HG03469 (cell line): ENCODE results near the gene POU6F1.

Source experiments
- ATAC-seq: cut with Tn5 transposase; IDR thresholded peaks from one replicate; pipeline ENCODE4 v1.9.1; 2021; ENCODE audit warnings: mild to moderate bottlenecking, moderate library complexity, moderate number of reproducible peaks; ENCODE audit not compliant: unreplicated experiment

The POU6F1 gene

DNA sequence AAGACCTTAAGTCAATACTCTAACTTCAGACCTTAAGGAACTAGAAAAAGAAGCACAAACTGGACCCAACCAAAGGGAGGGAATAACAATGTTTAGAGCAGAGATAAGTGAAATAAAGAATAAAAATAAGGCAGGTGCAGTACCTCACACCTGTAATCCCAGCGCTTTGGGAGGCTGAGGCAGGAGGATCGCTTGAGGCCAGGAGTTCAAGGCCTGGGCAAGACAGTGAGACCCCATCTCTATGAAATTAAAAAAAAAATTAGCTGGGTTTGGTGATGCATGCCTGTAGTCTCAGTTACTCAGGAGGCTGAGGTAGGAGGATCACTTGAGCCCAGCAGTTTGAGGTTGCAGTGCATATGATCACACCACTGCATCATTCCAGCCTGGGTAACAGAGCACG lies 54.1 kb downstream of the POU6F1 start:
- no peak for ATAC-seq

DNA sequence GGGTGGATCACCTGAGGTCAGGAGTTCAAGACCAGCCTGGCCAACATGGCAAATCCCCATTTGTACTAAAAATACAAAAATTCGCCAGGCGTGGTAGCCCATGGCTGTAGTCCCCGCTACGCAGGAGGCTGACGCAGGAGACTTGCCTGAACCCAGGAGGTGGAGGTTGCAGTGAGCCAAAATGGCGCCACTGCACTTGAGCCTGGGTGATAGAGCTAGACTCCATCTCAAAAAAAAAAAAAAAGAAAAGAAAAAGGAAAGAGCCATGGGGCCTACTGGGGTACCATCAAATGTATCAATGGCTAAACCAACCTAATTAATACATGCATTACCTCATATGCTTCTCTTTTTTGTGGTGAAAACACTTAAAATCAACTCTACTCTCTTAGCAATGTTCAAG lies 55.6 kb downstream of the POU6F1 start:
- ATAC-seq = no peak

DNA sequence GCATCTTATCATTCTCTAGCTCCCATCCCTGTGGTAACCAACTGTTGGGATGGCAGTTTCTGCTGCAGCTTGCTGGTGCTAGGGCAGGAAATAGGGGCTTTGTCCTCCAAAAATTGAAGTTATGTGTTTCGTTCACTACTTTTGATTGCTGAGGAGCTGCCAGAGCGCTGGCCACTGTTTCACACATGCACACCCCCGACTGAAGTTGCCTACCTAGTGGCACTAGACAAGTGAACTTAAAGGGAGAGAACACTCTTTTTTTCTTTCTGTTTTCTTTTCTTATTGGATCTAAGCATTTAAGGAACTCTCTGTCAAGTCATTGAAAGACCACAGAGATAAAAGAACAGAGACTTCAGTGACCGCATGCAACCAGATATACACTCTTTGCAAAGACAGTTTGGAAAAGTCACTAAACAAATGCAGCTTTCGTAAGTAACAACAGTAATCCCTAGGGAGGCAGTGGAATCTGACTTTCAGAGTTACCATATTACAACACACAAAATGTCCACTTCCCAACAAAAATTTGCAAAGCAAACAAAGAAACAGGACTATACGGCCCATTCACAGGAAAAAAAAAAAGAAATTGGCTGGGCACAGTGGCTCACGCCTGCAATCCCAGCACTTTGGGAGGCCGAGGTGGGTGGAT lies 56.9 kb downstream of the POU6F1 start:
- ATAC-seq = no peak

DNA sequence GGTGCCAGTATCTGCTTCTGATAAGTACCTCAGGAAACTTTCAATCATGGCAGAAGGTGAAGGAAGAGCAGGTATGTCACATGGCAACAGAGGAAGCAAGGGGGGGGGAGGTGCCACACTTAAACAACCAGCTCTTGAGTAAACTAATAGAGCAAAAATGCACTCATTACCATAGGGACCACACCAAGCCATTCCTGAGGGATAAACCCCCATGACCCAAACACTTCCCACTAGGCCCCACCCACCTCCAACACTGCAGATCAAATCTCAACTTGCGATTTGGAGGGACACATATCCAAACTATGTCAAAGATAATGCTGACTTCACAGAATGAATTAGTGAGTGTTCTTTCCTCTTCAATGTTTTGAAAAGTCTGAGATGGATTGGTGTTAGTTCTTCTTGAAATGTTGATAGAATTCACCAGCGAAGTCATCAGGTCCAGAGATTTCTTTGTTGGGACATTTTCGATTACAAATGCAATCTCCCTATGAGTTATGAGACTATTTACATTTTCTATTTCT lies 61.6 kb downstream of the POU6F1 start:
- ATAC-seq = no peak

DNA sequence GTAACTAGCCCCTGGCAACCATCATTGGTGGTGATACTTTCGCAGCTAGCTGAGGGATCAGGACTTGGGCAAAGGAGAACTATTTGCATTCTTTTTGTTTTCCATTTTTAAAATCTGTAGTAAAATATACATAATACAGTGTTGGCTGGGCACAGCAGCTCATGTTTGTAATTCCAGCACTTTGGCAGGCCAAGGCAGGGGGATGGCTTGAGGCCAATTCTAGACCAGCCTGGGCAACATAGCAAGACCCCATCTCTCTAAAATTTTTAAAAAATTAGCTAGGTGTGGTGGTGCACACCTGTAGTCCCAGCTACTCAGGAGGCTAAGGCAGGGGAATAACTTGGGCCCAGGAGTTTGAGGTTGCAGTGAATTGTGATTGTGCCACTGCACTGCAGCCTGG lies 64.9 kb downstream of the POU6F1 start:
- no peak for ATAC-seq

DNA sequence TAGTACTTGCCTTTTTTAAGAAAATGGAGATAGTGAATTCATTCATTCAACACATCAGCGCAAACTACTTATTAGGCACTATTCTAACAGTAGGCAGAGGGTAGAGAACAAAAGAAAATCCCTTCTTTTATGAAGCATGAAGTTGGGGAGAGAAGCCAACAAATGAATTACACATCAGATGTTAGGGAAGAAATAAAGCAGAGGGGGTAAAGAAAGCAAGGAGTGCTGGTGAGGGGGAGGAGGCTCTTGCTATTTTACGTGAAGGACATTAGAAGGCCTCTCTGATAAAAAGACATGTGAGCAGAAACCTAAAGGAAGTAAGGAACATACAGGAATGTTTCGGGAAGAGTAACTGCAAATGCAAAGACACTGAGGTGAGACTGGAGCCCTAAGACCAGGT lies 67.1 kb downstream of the POU6F1 start:
- ATAC-seq = no peak

DNA sequence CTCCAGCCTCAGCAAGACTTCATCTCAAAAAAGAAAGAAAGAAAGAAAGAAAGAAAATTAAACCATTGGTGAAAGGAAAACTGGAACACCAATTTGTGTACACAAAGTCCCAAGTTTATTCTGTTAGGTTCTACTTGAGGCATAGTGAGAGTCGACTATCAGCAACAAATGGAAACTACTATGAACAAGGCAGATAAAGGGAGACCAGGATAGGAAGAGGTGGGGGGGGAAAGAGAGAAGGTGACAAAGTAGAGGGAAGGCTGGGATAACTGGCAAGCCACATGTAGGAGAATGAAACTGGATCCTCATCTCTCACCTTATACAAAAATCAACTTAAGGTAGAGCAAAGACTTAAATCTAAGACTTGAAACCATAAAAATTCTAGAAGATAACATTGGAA lies 70.6 kb downstream of the POU6F1 start:
- no peak for ATAC-seq

DNA sequence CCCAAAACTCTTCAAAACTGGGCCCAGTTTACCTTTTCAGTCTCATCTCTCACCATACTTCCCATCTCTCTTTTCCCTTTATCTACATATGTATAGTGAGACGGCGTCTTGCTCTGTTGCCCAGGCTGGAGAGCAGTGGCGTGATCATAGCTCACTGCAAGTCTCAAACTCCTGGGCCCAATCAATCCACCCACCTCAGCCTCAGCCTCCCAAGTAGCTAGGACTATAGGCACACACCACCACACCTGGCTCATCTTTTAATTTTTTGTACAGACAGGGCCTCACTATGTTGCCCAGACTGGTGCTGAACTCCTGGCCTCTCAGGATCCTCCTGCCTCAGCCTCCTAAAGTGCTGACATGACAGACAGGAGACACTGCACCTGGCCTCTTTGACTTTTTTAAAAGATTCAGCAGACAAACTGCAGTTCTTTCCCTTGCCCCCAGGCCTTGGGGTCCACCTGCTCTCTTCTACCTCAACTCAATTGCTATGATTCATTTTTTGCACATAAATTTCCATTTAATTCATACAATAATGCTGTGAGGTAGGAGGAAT lies 78.5 kb downstream of the POU6F1 start:
- no peak for ATAC-seq
